ENCODE results near the gene COQ8A. TPM values are rescaled to one million over a fixed set of nuclear protein-coding genes. Genes with fewer than 3 reads are reported as not detected.
A peak's percentile ranks its signal among the peaks of the same experiment; 100 is the strongest.

COQ8A gene
- total RNA-seq, 3 donors from 2014 or later, result 51.8 to 307 (median 60.6) TPM

DNA sequence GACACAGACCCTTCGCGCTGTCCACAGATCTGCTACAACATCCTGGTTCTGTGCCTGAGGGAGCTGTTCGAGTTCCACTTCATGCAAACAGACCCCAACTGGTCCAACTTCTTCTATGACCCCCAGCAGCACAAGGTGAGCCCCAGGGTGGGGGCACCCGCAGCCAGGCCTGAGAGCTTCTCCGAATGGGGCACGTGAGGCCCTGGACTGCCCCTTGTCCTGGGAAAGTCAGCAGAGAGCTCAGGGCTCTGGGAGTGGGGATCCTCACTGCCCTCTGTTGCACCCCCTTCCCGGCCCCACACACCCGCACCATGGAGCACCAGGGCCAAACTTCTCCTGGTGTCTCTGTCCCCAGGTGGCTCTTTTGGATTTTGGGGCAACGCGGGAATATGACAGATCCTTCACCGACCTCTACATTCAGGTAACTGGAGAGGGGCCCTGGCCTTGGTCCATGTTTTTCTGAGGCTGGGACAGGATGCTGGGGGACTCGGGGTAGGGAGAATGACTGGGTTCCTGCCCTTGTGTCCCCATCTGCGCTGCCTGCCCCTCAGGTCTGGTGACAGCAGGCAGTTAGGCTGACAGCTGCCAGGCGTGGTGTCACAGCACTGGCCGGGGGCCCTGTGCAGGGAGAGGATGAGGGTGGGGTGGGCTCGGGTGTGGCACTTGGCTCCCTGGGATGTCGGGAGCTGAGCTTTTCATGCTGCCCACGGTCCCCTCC is 44.6 kb downstream of the COQ8A start:
- Histone ChIP-seq H3K27me3 (no peaks in the 10 kb centered on the region), H3K27ac (peak overlapping the region in 1 of 2 donors; percentile 21), H3K4me3 (no peak overlapping the region), H3K9me3 (no peaks in the 10 kb centered on the region), H3K4me1 (peaks cover 0 to 8% of the 10 kb centered on the region in 2 donors), H3K36me3 (no peaks in the 10 kb centered on the region)
- DNase-seq (ENCODE audit: low spot score in 2 of 2), result no peak
- TF ChIP-seq, protein P1, sequence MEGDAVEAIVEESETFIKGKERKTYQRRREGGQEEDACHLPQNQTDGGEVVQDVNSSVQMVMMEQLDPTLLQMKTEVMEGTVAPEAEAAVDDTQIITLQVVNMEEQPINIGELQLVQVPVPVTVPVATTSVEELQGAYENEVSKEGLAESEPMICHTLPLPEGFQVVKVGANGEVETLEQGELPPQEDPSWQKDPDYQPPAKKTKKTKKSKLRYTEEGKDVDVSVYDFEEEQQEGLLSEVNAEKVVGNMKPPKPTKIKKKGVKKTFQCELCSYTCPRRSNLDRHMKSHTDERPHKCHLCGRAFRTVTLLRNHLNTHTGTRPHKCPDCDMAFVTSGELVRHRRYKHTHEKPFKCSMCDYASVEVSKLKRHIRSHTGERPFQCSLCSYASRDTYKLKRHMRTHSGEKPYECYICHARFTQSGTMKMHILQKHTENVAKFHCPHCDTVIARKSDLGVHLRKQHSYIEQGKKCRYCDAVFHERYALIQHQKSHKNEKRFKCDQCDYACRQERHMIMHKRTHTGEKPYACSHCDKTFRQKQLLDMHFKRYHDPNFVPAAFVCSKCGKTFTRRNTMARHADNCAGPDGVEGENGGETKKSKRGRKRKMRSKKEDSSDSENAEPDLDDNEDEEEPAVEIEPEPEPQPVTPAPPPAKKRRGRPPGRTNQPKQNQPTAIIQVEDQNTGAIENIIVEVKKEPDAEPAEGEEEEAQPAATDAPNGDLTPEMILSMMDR (IDR thresholded peaks at IDR 0.05), result no peak
- TF ChIP-seq POLR2A (IDR thresholded peaks at IDR 0.05) (no peak), POLR2AphosphoS5 (IDR thresholded peaks at IDR 0.05) (no peak)
- intact Hi-C loops (cut with DNase I; ENCODE audit: low total_unique reads), result no loop called here

DNA sequence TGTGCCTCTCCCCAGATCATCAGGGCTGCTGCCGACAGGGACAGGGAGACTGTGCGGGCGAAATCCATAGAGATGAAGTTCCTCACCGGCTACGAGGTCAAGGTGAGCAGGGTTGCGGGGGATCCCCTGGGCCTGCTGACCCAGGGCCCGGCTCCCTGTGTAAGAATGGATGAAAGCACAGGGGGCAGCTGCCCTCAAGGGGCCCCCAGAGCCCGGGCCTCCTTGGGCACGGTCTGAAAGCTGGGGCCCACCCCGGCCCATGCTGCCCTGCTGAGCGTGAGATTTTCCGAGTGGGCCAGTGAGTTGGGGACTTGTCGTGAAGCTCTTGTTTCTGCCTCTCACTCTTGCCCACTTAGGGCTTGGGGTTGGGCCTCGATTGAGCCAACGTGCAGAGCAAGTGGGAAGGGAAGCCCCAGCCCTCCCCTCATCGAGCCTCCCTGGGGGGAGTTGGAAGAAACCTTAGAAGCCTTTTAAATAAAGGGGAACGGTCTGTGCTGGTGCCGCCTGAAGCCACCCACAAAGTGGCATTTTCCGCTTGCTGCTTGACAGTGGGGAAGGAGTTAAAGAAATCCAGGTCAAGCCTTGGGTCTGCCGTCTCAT is 45.2 kb downstream of the COQ8A start:
- H3K27me3 ChIP-seq, result no peaks in the 10 kb centered on the region
- no peaks in the 10 kb centered on the region for H3K36me3 ChIP-seq
- no peak for TF ChIP-seq POLR2AphosphoS5 (IDR thresholded peaks at IDR 0.05)
- TF ChIP-seq, protein P1 (IDR thresholded peaks at IDR 0.05), result no peak
- no peak for TF ChIP-seq POLR2A (IDR thresholded peaks at IDR 0.05)
- H3K9me3 ChIP-seq, result no peaks in the 10 kb centered on the region
- peaks cover 0 to 8% of the 10 kb centered on the region in 2 donors for H3K4me1 ChIP-seq
- H3K27ac ChIP-seq, result peak overlapping the region; percentile 13 to 45
- no peak overlapping the region for H3K4me3 ChIP-seq
- no peak for DNase-seq (ENCODE audit: low spot score in 2 of 2)
- intact Hi-C loops (cut with DNase I; ENCODE audit: low total_unique reads), result no loop called here

DNA sequence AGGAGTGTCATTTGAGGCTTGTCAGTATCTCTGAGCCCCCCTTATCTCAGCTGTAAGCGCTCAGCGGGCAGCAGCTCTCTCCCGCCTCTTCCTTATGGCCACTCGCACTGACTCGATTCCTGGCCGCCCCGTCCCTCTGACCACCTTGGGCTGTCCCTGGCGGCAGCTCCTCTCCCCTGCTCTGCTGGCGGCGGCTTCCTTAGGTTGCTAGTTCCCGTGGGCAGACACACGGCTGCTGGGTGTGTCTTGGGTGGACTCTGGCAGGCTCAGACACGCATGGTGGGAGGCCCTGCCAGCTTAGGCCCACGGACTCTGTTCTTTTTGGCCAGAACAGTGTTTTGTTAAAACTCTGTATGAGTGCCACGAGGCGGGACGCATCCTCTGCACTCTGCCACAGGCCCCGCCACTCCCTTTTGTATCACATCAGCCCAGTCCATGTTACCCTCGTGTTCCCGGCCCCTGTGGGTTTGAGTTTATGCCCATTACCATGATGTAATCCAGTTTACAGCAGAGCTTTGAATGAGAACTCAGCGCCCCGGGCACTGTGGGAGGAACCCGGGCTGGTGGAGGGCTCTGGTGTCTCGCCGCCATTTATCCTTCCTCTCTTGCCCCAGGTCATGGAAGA is 45.9 kb downstream of the COQ8A start:
- Histone ChIP-seq H3K36me3 (no peaks in the 10 kb centered on the region), H3K9me3 (no peaks in the 10 kb centered on the region), H3K27me3 (no peaks in the 10 kb centered on the region), H3K4me1 (peaks cover 0 to 8% of the 10 kb centered on the region in 2 donors), H3K4me3 (no peak overlapping the region), H3K27ac (peak overlapping the region; percentile 13 to 45)
- TF ChIP-seq, protein P1 (IDR thresholded peaks at IDR 0.05), result no peak
- TF ChIP-seq POLR2A (IDR thresholded peaks at IDR 0.05) (no peak), POLR2AphosphoS5 (IDR thresholded peaks at IDR 0.05) (no peak)
- DNase-seq (ENCODE audit: low spot score in 2 of 2), result peak in 1 of 2 donors; percentile 33
- intact Hi-C loops (cut with DNase I; ENCODE audit: low total_unique reads), result no loop called here

DNA sequence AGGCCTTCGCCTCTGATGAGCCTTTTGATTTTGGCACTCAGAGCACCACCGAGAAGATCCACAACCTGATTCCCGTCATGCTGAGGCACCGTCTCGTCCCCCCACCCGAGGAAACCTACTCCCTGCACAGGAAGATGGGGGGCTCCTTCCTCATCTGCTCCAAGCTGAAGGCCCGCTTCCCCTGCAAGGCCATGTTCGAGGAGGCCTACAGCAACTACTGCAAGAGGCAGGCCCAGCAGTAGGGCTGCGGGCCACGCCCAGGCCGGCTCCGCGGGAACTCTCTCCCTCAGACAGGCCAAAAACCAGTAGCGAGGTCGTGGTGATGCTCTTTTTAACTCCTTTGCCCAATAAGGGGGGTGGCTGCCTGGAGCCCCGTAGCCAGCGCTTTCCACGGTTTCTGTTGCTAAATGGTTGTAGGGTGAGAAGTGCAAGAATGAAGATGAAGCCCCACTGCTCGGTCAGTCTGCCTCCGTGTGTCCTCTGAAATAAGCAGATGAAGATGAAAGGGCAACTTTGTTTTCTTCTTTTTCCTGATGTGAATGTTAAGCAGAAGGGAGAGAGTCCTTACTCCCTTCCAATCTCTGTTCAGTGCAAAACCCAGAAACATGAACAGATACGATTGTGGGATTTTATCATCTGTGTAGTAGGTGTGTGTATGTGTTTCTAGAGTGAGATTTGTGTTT is 46.5 kb downstream of the COQ8A start:
- peak overlapping the region; percentile 34 to 52 for H3K27ac ChIP-seq
- H3K27me3 ChIP-seq, result no peaks in the 10 kb centered on the region
- no peak overlapping the region for H3K4me3 ChIP-seq
- H3K4me1 ChIP-seq, result peaks cover 0 to 8% of the 10 kb centered on the region in 2 donors
- no peaks in the 10 kb centered on the region for H3K36me3 ChIP-seq
- intact Hi-C loops (cut with DNase I; ENCODE audit: low total_unique reads), result no loop called here
- TF ChIP-seq, protein P1 (IDR thresholded peaks at IDR 0.05), result no peak
- no peak for TF ChIP-seq POLR2A (IDR thresholded peaks at IDR 0.05)
- TF ChIP-seq POLR2AphosphoS5 (IDR thresholded peaks at IDR 0.05), result no peak
- H3K9me3 ChIP-seq, result no peaks in the 10 kb centered on the region
- no peak for DNase-seq (ENCODE audit: low spot score in 2 of 2)
